IPS DF 19.7 (cell line): ENCODE measurements around the gene CYLD.

Experiments
- DNase-seq: peaks from one replicate; pipeline ENCODE4 v3.0.0-alpha.2; 2013; ENCODE audit warnings: low read depth, low spot score

Gene CYLD

GRCh38 chr16:50740736-50741135 is 1.1 kb upstream of the CYLD start:
- DNase-seq: no peak

GRCh38 chr16:50741225-50741780 is 583 bp upstream of the CYLD start:
- DNase-seq: no peak

GRCh38 chr16:50742576-50743200 is 802 bp downstream of the CYLD start:
- no peak for DNase-seq

GRCh38 chr16:50743581-50744225 is 1.8 kb downstream of the CYLD start:
- no peak for DNase-seq

- no peak for DNase-seq
Measured at GRCh38 chr16:50744881-50745280, 3.0 kb downstream of the CYLD start.

GRCh38 chr16:50745940-50746339 is 4.1 kb downstream of the CYLD start:
- DNase-seq: no peak

GRCh38 chr16:50747207-50747956 is 5.5 kb downstream of the CYLD start:
- no peak for DNase-seq

GRCh38 chr16:50751528-50751927 is 9.6 kb downstream of the CYLD start:
- DNase-seq: no peak

- no peak for DNase-seq
Measured at GRCh38 chr16:50752471-50753235, 10.8 kb downstream of the CYLD start.

- no peak for DNase-seq
Measured at GRCh38 chr16:50756473-50756872, 14.6 kb downstream of the CYLD start.

- DNase-seq: no peak
Measured at GRCh38 chr16:50761267-50761666, 19.4 kb downstream of the CYLD start.

- DNase-seq: no peak
Measured at GRCh38 chr16:50762241-50762640, 20.4 kb downstream of the CYLD start.

GRCh38 chr16:50763211-50763610 is 21.3 kb downstream of the CYLD start:
- DNase-seq: no peak

- no peak for DNase-seq
Measured at GRCh38 chr16:50765260-50765659, 23.4 kb downstream of the CYLD start.

GRCh38 chr16:50765861-50766260 is 24.0 kb downstream of the CYLD start:
- DNase-seq: no peak

GRCh38 chr16:50767197-50767596 is 25.3 kb downstream of the CYLD start:
- DNase-seq: no peak

- DNase-seq: no peak
Measured at GRCh38 chr16:50771366-50771765, 29.5 kb downstream of the CYLD start.

GRCh38 chr16:50774405-50774804 is 32.5 kb downstream of the CYLD start:
- DNase-seq: no peak

- DNase-seq: no peak
Measured at GRCh38 chr16:50774960-50775359, 33.1 kb downstream of the CYLD start.

GRCh38 chr16:50776037-50776436 is 34.2 kb downstream of the CYLD start:
- DNase-seq: no peak

GRCh38 chr16:50778284-50779163 is 36.6 kb downstream of the CYLD start:
- no peak for DNase-seq
